H9 (cell line): Measurements from ENCODE around the gene ANKRD44. TPM values are rescaled to one million over a fixed set of nuclear protein-coding genes. Genes with fewer than 3 reads are reported as not detected.

Source experiments
- DNase-seq: peaks from one replicate; pipeline ENCODE4 v3.0.0-alpha.2; 2017
- H2AFZ ChIP-seq: one replicate; pipeline ENCODE4 v1.6.1; 2013; ENCODE audit warnings: mild to moderate bottlenecking, low read length, control low read depth, moderate library complexity
- H2AK5ac ChIP-seq: 2 replicates; pipeline ENCODE4 v1.6.1; 2013; ENCODE audit warnings: low read length, control low read depth, mixed read lengths; ENCODE audit not compliant: insufficient read length
- H2BK120ac ChIP-seq: one replicate; pipeline ENCODE4 v1.6.1; 2013; ENCODE audit warnings: low read depth, mild to moderate bottlenecking, low read length, control low read depth, inconsistent platforms; ENCODE audit not compliant: poor library complexity, severe bottlenecking
- H2BK12ac ChIP-seq: 2 replicates; pipeline ENCODE4 v1.6.1; 2013; ENCODE audit warnings: low read length, control low read depth, mixed read lengths, low read depth; ENCODE audit not compliant: insufficient read length
- H2BK15ac ChIP-seq: 2 replicates; pipeline ENCODE4 v1.6.1; 2013; ENCODE audit warnings: low read depth, low read length, control low read depth
- H2BK20ac ChIP-seq: one replicate; pipeline ENCODE4 v1.6.1; 2013; ENCODE audit warnings: low read depth, mild to moderate bottlenecking, low read length, control low read depth, inconsistent platforms; ENCODE audit not compliant: poor library complexity, severe bottlenecking
- H2BK5ac ChIP-seq: 2 replicates; pipeline ENCODE4 v1.6.1; 2013; ENCODE audit warnings: low read length, control low read depth, mixed read lengths; ENCODE audit not compliant: insufficient read length
- H3K14ac ChIP-seq: 2 replicates; pipeline ENCODE4 v1.6.1; 2013; ENCODE audit warnings: low read length, control low read depth; ENCODE audit not compliant: insufficient read depth
- H3K18ac ChIP-seq: 2 replicates; pipeline ENCODE4 v1.6.1; 2013; ENCODE audit warnings: low read depth, mild to moderate bottlenecking, mixed read lengths, low read length, control low read depth; ENCODE audit not compliant: insufficient read length
- H3K23ac ChIP-seq: 2 replicates; pipeline ENCODE4 v1.6.1; 2013; ENCODE audit warnings: low read length, control low read depth, mixed read lengths, low read depth; ENCODE audit not compliant: insufficient read length
- H3K23me2 ChIP-seq: 2 replicates; pipeline ENCODE4 v1.6.1; 2013; ENCODE audit warnings: low read depth, mild to moderate bottlenecking, mixed read lengths, low read length, control low read depth; ENCODE audit not compliant: insufficient read length, poor library complexity, severe bottlenecking
- H3K27ac ChIP-seq: 2 replicates; pipeline ENCODE4 v1.5.1; 2013; ENCODE audit warnings: low read length, control low read depth, mixed read lengths, low read depth; ENCODE audit not compliant: insufficient read length
- H3K27me3 ChIP-seq: 2 replicates; pipeline ENCODE4 v1.6.1; 2013; ENCODE audit warnings: low read length, control low read depth, inconsistent platforms; ENCODE audit not compliant: insufficient read depth
- H3K4ac ChIP-seq: 2 replicates; pipeline ENCODE4 v1.6.1; 2013; ENCODE audit warnings: low read depth, mild to moderate bottlenecking, control low read depth, inconsistent platforms, low read length, moderate library complexity
- H3K4me1 ChIP-seq: 2 replicates; pipeline ENCODE4 v1.6.1; 2013; ENCODE audit warnings: low read length, control low read depth, inconsistent platforms; ENCODE audit not compliant: insufficient read depth
- H3K4me2 ChIP-seq: 2 replicates; pipeline ENCODE4 v1.6.1; 2013; ENCODE audit warnings: low read length, control low read depth, mixed read lengths; ENCODE audit not compliant: insufficient read length, insufficient read depth
- H3K56ac ChIP-seq: 2 replicates; pipeline ENCODE4 v1.6.1; 2013; ENCODE audit warnings: low read depth, mild to moderate bottlenecking, mixed read lengths, low read length, control low read depth; ENCODE audit not compliant: insufficient read length
- H3K79me1 ChIP-seq: 2 replicates; pipeline ENCODE4 v1.6.1; 2013; ENCODE audit warnings: low read depth, mild to moderate bottlenecking, moderate library complexity, low read length, control low read depth, inconsistent platforms; ENCODE audit not compliant: insufficient read depth, poor library complexity, severe bottlenecking
- H3K79me2 ChIP-seq: 2 replicates; pipeline ENCODE4 v1.6.1; 2013; ENCODE audit warnings: low read length, control low read depth, inconsistent platforms; ENCODE audit not compliant: insufficient read depth
- H3K9ac ChIP-seq: 2 replicates; pipeline ENCODE4 v1.6.1; 2013; ENCODE audit warnings: low read length, control low read depth, mixed read lengths; ENCODE audit not compliant: insufficient read length; ENCODE audit errors: extremely low read depth
- H3K9me3 ChIP-seq: one replicate; pipeline ENCODE4 v1.6.1; 2013; ENCODE audit warnings: low read depth, low read length, inconsistent platforms; ENCODE audit not compliant: control insufficient read depth
- H3T11ph ChIP-seq: one replicate; pipeline ENCODE4 v1.6.1; 2013; ENCODE audit warnings: mild to moderate bottlenecking, low read length, control low read depth, inconsistent platforms
- H4K20me1 ChIP-seq: one replicate; pipeline ENCODE4 v1.6.1; 2013; ENCODE audit not compliant: control insufficient read depth, insufficient read length, insufficient read depth
- H4K5ac ChIP-seq: 2 replicates; pipeline ENCODE4 v1.6.1; 2013; ENCODE audit warnings: low read depth, mild to moderate bottlenecking, mixed read lengths, low read length, control low read depth; ENCODE audit not compliant: insufficient read length
- H4K8ac ChIP-seq: replicated peaks from 2 replicates; pipeline ENCODE4 v1.6.1; 2013; ENCODE audit warnings: low read length, control low read depth, mixed read lengths, low read depth; ENCODE audit not compliant: insufficient read length
- H4K91ac ChIP-seq: 2 replicates; pipeline ENCODE4 v1.6.1; 2013; ENCODE audit warnings: low read depth, mild to moderate bottlenecking, moderate library complexity, mixed read lengths, low read length, control low read depth; ENCODE audit not compliant: insufficient read length
- H3K27ac Mint-ChIP-seq, 3 experiments: 2 replicates in 2 of 3; 3 replicates in 1 of 3; pipeline ENCODE4 v1.8.0; 2020 to 2021; ENCODE audit warnings: mixed read lengths in 3 of 3, mild to moderate bottlenecking in 1 of 3, moderate library complexity in 1 of 3
- H3K27me3 Mint-ChIP-seq: 2 replicates; pipeline ENCODE4 v1.8.0; 2021; ENCODE audit warnings: low read depth, mild to moderate bottlenecking, moderate library complexity, mixed read lengths
- H3K36me3 Mint-ChIP-seq, 3 experiments: 2 replicates in 2 of 3; 3 replicates in 1 of 3; pipeline ENCODE4 v1.8.0; 2020 to 2021; ENCODE audit warnings: low read depth in 3 of 3, mixed read lengths in 3 of 3; ENCODE audit not compliant: insufficient read depth in 1 of 3
- H3K4me1 Mint-ChIP-seq, 2 experiments: 2 replicates each; pipeline ENCODE4 v1.8.0; 2020; ENCODE audit warnings: mixed read lengths in 2 of 2
- H3K4me3 Mint-ChIP-seq, 2 experiments: 2 replicates in 1 of 2; 3 replicates in 1 of 2; pipeline ENCODE4 v1.8.0; 2020 to 2021; ENCODE audit warnings: mild to moderate bottlenecking in 2 of 2, mixed read lengths in 2 of 2, moderate library complexity in 1 of 2
- H3K9me3 Mint-ChIP-seq, 2 experiments: 2 replicates in 1 of 2; 3 replicates in 1 of 2; pipeline ENCODE4 v1.8.0; 2020; ENCODE audit warnings: mild to moderate bottlenecking in 2 of 2, mixed read lengths in 2 of 2, moderate library complexity in 1 of 2
- CTCF ChIP-seq: fragments of 200-600 bp; sonication (generic); conservative IDR thresholded peaks from 3 replicates; pipeline ENCODE4 v1.8.0; 2021; ENCODE audit warnings: antibody characterized with exemption, mild to moderate bottlenecking
- WGBS: extraction: QIAGEN DNeasy Blood & Tissue Kit; methylation state at CpG from one replicate; pipeline ENCODE4 v1.1.7; 2013; ENCODE audit warnings: missing lambda C conversion rate, low lambda C conversion rate, mixed read lengths; ENCODE audit not compliant: insufficient read length; ENCODE audit errors: extremely low coverage; 5-methylcytosine and 5-hydroxymethylcytosine counted together
- total RNA-seq: library from RNA; stranded (reverse); gene quantifications from 2 replicates; pipeline ENCODE4 v1.2.1, GENCODE V29; 2021

ANKRD44 gene
- total RNA-seq, 1 experiment from 2014 or later = 1.9 TPM

GRCh38 chr2:196989496-196989895 is 321.1 kb downstream of the ANKRD44 start:
- H3K27me3 Mint-ChIP-seq = no peaks in the 10 kb centered on the region
- no peaks in the 10 kb centered on the region for H3K79me2 ChIP-seq
- H3K56ac ChIP-seq = no peak overlapping the region
- H3K36me3 Mint-ChIP-seq = no peaks in the 10 kb centered on the region; a peak in 1 of 7 replicates
- TF ChIP-seq CTCF = no peak
- no peak overlapping the region for H3K4ac ChIP-seq
- no peak overlapping the region for H2BK20ac ChIP-seq
- H3K27ac Mint-ChIP-seq = no peak overlapping the region
- no peak overlapping the region for H4K91ac ChIP-seq
- no peaks in the 10 kb centered on the region for H3K9me3 Mint-ChIP-seq
- H3K23ac ChIP-seq = no peak overlapping the region
- H2AFZ ChIP-seq = no peak overlapping the region
- no peak overlapping the region for H2AK5ac ChIP-seq
- no peak overlapping the region for H3K9ac ChIP-seq
- H4K20me1 ChIP-seq = no peaks in the 10 kb centered on the region
- no peak overlapping the region for H3K4me3 Mint-ChIP-seq
- H4K5ac ChIP-seq = no peak overlapping the region
- H3T11ph ChIP-seq = no peak overlapping the region
- H3K27ac ChIP-seq = no peak overlapping the region
- H3K23me2 ChIP-seq = no peaks in the 10 kb centered on the region
- no peaks in the 10 kb centered on the region for H3K9me3 ChIP-seq
- H3K27me3 ChIP-seq = no peaks in the 10 kb centered on the region
- no peak overlapping the region for H3K14ac ChIP-seq
- no peak overlapping the region for H2BK12ac ChIP-seq
- no peak overlapping the region for H3K4me2 ChIP-seq
- no peak overlapping the region for H4K8ac ChIP-seq
- DNase-seq = no peak
- no peak overlapping the region for H3K18ac ChIP-seq
- H2BK120ac ChIP-seq = no peak overlapping the region
- no CpG with 5 or more reads among the region's 4 CpGs for WGBS
- peaks cover 16 to 23% of the 10 kb centered on the region in 2 experiments for H3K4me1 Mint-ChIP-seq
- no peaks in the 10 kb centered on the region for H3K79me1 ChIP-seq
- no peak overlapping the region for H2BK15ac ChIP-seq
- peaks cover 2% of the 10 kb centered on the region; the same call in 1 of the 2 replicates for H3K4me1 ChIP-seq
- H2BK5ac ChIP-seq = no peak overlapping the region
